ENCODE measurements around the gene PAXIP1.

DNA sequence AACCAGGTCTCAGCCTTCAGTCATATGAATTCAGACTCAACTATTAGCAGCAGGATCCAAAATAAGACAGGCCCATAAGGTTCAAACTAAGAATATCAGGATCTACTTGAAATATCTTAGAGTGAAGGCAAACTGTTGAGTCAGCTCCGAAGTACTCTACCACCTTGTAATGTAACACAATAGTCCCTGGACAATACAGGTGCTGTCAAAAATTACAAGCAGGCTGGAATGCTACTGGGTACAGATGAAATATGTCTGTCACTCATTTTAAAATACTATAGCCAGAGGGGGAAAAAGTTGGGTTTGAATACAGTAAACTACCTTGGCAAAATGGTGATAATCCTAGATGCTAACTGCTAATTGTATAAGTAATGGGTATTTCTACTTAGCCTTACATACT lies 6.8 kb downstream of the PAXIP1 start:
- TF ChIP-seq, protein P1, sequence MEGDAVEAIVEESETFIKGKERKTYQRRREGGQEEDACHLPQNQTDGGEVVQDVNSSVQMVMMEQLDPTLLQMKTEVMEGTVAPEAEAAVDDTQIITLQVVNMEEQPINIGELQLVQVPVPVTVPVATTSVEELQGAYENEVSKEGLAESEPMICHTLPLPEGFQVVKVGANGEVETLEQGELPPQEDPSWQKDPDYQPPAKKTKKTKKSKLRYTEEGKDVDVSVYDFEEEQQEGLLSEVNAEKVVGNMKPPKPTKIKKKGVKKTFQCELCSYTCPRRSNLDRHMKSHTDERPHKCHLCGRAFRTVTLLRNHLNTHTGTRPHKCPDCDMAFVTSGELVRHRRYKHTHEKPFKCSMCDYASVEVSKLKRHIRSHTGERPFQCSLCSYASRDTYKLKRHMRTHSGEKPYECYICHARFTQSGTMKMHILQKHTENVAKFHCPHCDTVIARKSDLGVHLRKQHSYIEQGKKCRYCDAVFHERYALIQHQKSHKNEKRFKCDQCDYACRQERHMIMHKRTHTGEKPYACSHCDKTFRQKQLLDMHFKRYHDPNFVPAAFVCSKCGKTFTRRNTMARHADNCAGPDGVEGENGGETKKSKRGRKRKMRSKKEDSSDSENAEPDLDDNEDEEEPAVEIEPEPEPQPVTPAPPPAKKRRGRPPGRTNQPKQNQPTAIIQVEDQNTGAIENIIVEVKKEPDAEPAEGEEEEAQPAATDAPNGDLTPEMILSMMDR (IDR thresholded peaks at IDR 0.05), result no peak
- no peak for TF ChIP-seq POLR2A (IDR thresholded peaks at IDR 0.05)

Measured in ovary (tissue), 3 donors.